IMR-90 (cell line): ENCODE measurements around the gene SEMA3G. TPM values are rescaled to one million over a fixed set of nuclear protein-coding genes. Genes with fewer than 3 reads are reported as not detected.

Experiments
- ATAC-seq: fragments of 200-7000 bp; cut with Tn5 transposase; 2 replicates; pipeline ENCODE4 v1.9.1; 2020; ENCODE audit warnings: low read depth, mild to moderate bottlenecking, moderate library complexity
- BruUV-seq: library from RNA; stranded (reverse); fragments of 400-500 nt; replicated peaks from 2 replicates; lab custom pipeline; 2021; lab: Mats Ljungman, UMichigan
- CTCF ChIA-PET: fragments of 300-600 bp; formaldehyde crosslinking; extraction: SDS; loops from one replicate; lab custom pipeline; 2021; ENCODE audit warnings: antibody characterized with exemption; lab: Yijun Ruan, JAX
- POLR2A ChIA-PET: fragments of 300-600 bp; sonication (Branson Sonifier 250); formaldehyde crosslinking; loops from one replicate; lab custom pipeline; 2022; ENCODE audit warnings: antibody characterized with exemption; ENCODE audit not compliant: unreplicated experiment; lab: Charles Lee
- DNase-seq: peaks from one replicate; pipeline ENCODE4 v3.0.0; 2013
- H2AFZ ChIP-seq: replicated peaks from 2 replicates; pipeline ENCODE3; 2013; ENCODE audit warnings: low read length, mild to moderate bottlenecking; ENCODE audit not compliant: poor library complexity
- H2AK5ac ChIP-seq: 2 replicates; pipeline ENCODE4 v1.6.1; 2013; ENCODE audit warnings: low read depth, low read length, inconsistent platforms
- H2AK9ac ChIP-seq: replicated peaks from 2 replicates; pipeline ENCODE3; 2013; ENCODE audit warnings: mild to moderate bottlenecking, low read depth, low read length, moderate library complexity; ENCODE audit not compliant: poor library complexity
- H2BK120ac ChIP-seq: 2 replicates; pipeline ENCODE4 v1.6.1; 2013; ENCODE audit warnings: low read depth, low read length, inconsistent platforms
- H2BK15ac ChIP-seq: 3 replicates; pipeline ENCODE4 v1.6.1; 2013; ENCODE audit warnings: low read depth, low read length, inconsistent platforms
- H2BK20ac ChIP-seq: 2 replicates; pipeline ENCODE4 v1.6.1; 2013; ENCODE audit warnings: low read depth, mild to moderate bottlenecking, inconsistent platforms, low read length, moderate library complexity
- H2BK5ac ChIP-seq: 2 replicates; pipeline ENCODE4 v1.6.1; 2013; ENCODE audit warnings: mild to moderate bottlenecking, low read depth, low read length, inconsistent platforms; ENCODE audit not compliant: poor library complexity, severe bottlenecking
- H3K14ac ChIP-seq: replicated peaks from 2 replicates; pipeline ENCODE4 v1.6.1; 2013; ENCODE audit warnings: low read depth, low read length, inconsistent platforms
- H3K18ac ChIP-seq: 2 replicates; pipeline ENCODE4 v1.6.1; 2013; ENCODE audit warnings: low read depth, low read length, control low read depth
- H3K23ac ChIP-seq: 2 replicates; pipeline ENCODE4 v1.6.1; 2013; ENCODE audit warnings: low read depth, low read length, inconsistent platforms
- H3K27ac ChIP-seq: 2 replicates; pipeline ENCODE4 v1.5.1; 2013; ENCODE audit warnings: mild to moderate bottlenecking, control low read depth, low read length; ENCODE audit not compliant: insufficient read depth
- H3K27me3 ChIP-seq: 2 replicates; pipeline ENCODE4 v1.6.1; 2013; ENCODE audit warnings: low read length; ENCODE audit not compliant: control insufficient read depth, insufficient read depth
- H3K36me3 ChIP-seq: 2 replicates; pipeline ENCODE4 v1.6.1; 2013; ENCODE audit warnings: low read length, mixed read lengths; ENCODE audit not compliant: control insufficient read depth, insufficient read depth
- H3K4ac ChIP-seq: 2 replicates; pipeline ENCODE4 v1.6.1; 2013; ENCODE audit warnings: low read depth, low read length, inconsistent platforms
- H3K4me1 ChIP-seq: 2 replicates; pipeline ENCODE4 v1.6.1; 2013; ENCODE audit warnings: low read length, mixed read lengths; ENCODE audit not compliant: control insufficient read depth, insufficient read depth
- H3K4me2 ChIP-seq: 2 replicates; pipeline ENCODE4 v1.6.1; 2013; ENCODE audit warnings: low read depth, mild to moderate bottlenecking, control low read depth, low read length, moderate library complexity
- H3K4me3 ChIP-seq: 2 replicates; pipeline ENCODE4 v1.5.1; 2013; ENCODE audit warnings: low read depth, mild to moderate bottlenecking, control low read depth, low read length, moderate library complexity; ENCODE audit not compliant: insufficient read depth
- H3K56ac ChIP-seq: 2 replicates; pipeline ENCODE4 v1.6.1; 2013; ENCODE audit warnings: low read length, inconsistent platforms; ENCODE audit not compliant: insufficient read depth; ENCODE audit errors: extremely low read depth
- H3K79me1 ChIP-seq, 2 experiments: 2 replicates each; pipeline ENCODE4 v1.6.1; 2013; ENCODE audit warnings: low read length in 2 of 2, inconsistent platforms in 1 of 2, low read depth in 1 of 2
- H3K9ac ChIP-seq: 2 replicates; pipeline ENCODE4 v1.6.1; 2013; ENCODE audit warnings: low read depth, low read length, control low read depth
- H3K9me1 ChIP-seq: 2 replicates; pipeline ENCODE4 v1.6.1; 2013; ENCODE audit warnings: low read length, inconsistent platforms; ENCODE audit not compliant: insufficient read depth
- H3K9me3 ChIP-seq: 2 replicates; pipeline ENCODE4 v1.6.1; 2013; ENCODE audit warnings: low read length; ENCODE audit not compliant: control insufficient read depth, insufficient read depth
- H4K20me1 ChIP-seq: 2 replicates; pipeline ENCODE4 v1.6.1; 2013; ENCODE audit warnings: low read length, inconsistent platforms; ENCODE audit not compliant: insufficient read depth
- H4K5ac ChIP-seq: 2 replicates; pipeline ENCODE4 v1.6.1; 2013; ENCODE audit warnings: mild to moderate bottlenecking, low read depth, low read length, control low read depth
- H4K8ac ChIP-seq, 2 experiments: 2 replicates each; pipeline ENCODE4 v1.6.1; 2013; ENCODE audit warnings: low read depth in 2 of 2, low read length in 2 of 2, control low read depth in 1 of 2, inconsistent platforms in 1 of 2
- H4K91ac ChIP-seq: 2 replicates; pipeline ENCODE4 v1.6.1; 2013; ENCODE audit warnings: low read depth, low read length, inconsistent platforms; ENCODE audit not compliant: insufficient read depth
- FOS ChIP-seq: fragments of 150-350 bp; IDR thresholded peaks from 2 replicates; pipeline ENCODE4 v1.6.1; 2016; ENCODE audit warnings: low read depth, low read length
- WGBS, 2 experiments: methylation state at CpG; one replicate each; pipeline versions ENCODE4 v1.1.5 to v1.1.7; 2013; ENCODE audit warnings: missing lambda C conversion rate in 2 of 2; ENCODE audit not compliant: insufficient read length in 1 of 2; ENCODE audit errors: extremely low coverage in 2 of 2; 5-methylcytosine and 5-hydroxymethylcytosine counted together
- dilution Hi-C: fragments of 300-500 bp; cut with HindIII; formaldehyde crosslinking; loops from one replicate; pipeline ENCODE4 v1.14.3; 2018; ENCODE audit warnings: low sequenced_read_pairs; ENCODE audit not compliant: unreplicated experiment
- in situ Hi-C: fragments of 300-500 bp; cut with MboI; formaldehyde crosslinking; loops from 3 replicates; pipeline ENCODE4 v1.14.3; 2019; ENCODE audit warnings: low sequenced_read_pairs, inconsistent platforms, mixed read lengths
- intact Hi-C: fragments of 100-400 bp; cut with micrococcal nuclease; formaldehyde crosslinking; loops from 2 replicates; pipeline ENCODE4 v1.10.0; 2022
- polyA plus RNA-seq, 3 experiments: library from polyadenylated mRNA; depleted of rRNA; stranded (reverse); fragments of >200 nt; gene quantifications; 2 replicates each; pipeline ENCODE4 v1.2.3, GENCODE V29; 2012; ENCODE audit warnings: low replicate concordance in 1 of 3
- total RNA-seq: library from RNA; depleted of rRNA; stranded (reverse); fragments of >200 nt; gene quantifications from 2 replicates; pipeline ENCODE4 v1.2.3, GENCODE V29; 2012

SEMA3G gene
- total and polyA plus RNA-seq, 2 of the 4 experiments (the other 2 are of a cell fraction) = 0.07 TPM; not detected in 1

- Histone ChIP-seq H3K4me1 (no peaks in the 10 kb centered on the region), H3K27ac (no peak overlapping the region), H3K9me1 (0 out of 2 replicates have a peak, but pooled peaks cover 8% of the 10 kb centered on the region), H4K20me1 (peaks cover 18% of the 10 kb centered on the region), H3K4me2 (no peak overlapping the region), H2BK15ac (no peak overlapping the region), H3K4me3 (no peak overlapping the region), H2BK5ac (no peak overlapping the region), H4K8ac (no peak overlapping the region), H3K79me1 (peaks cover 21 to 29% of the 10 kb centered on the region in 2 experiments; a peak in 3 of 4 replicates), H2AK5ac (no peak overlapping the region), H3K9ac (no peak overlapping the region), H3K36me3 (peaks cover 85% of the 10 kb centered on the region), H3K27me3 (no peaks in the 10 kb centered on the region), H2BK20ac (no peak overlapping the region), H2AK9ac (no peak overlapping the region), H3K18ac (no peak overlapping the region), H3K14ac (no peak overlapping the region), H3K56ac (no peak overlapping the region), H3K23ac (no peak overlapping the region), H2BK120ac (no peak overlapping the region), H4K91ac (no peak overlapping the region), H3K4ac (no peak overlapping the region), H4K5ac (no peak overlapping the region), H3K9me3 (no peaks in the 10 kb centered on the region), H2AFZ (no peak overlapping the region)
- ATAC-seq (no peak), DNase-seq (no peak)
- TF ChIP-seq FOS = no peak
- in situ Hi-C loops (no loop called here), dilution Hi-C loops (no loop called here), intact Hi-C loops (no loop called here)
- BruUV-seq = no TSS peak
- WGBS, 2 experiments = 100% methylated on average over 3 of the region's 16 CpGs; no CpG with 5 or more reads in 1 of the 2 experiments
- ChIA-PET CTCF (no interaction called here), POLR2A (no interaction called here)
These were observed 32.3 kb upstream of the SEMA3G start for GRCh38 chr3:52477076-52477795.
